Smooth muscle cell (in vitro differentiated cells): ENCODE measurements around the gene AGXT. TPM values are rescaled to one million over a fixed set of nuclear protein-coding genes. Genes with fewer than 3 reads are reported as not detected.

Experiments used
- DNase-seq: peaks from one replicate; lab custom pipeline; 2025; ENCODE audit not compliant: unreplicated experiment; lab: John Stamatoyannopoulos, UW
- H2AFZ ChIP-seq: fragments of 200-600 bp; sonication (generic); 2 replicates; pipeline ENCODE4 v1.6.0; 2016; ENCODE audit warnings: antibody characterized with exemption, low read depth, mild to moderate bottlenecking
- H3F3A ChIP-seq: fragments of 200-600 bp; sonication (generic); 2 replicates; pipeline ENCODE4 v1.6.0; 2017; ENCODE audit warnings: antibody characterized with exemption, low read depth
- H3K27ac ChIP-seq: fragments of 200-600 bp; sonication (generic); 2 replicates; pipeline ENCODE4 v1.5.1; 2016; ENCODE audit warnings: low read depth, mild to moderate bottlenecking
- H3K27me3 ChIP-seq: fragments of 200-600 bp; sonication (generic); 2 replicates; pipeline ENCODE4 v1.6.1; 2016; ENCODE audit warnings: low read depth, mild to moderate bottlenecking
- H3K36me3 ChIP-seq: fragments of 200-600 bp; sonication (generic); 2 replicates; pipeline ENCODE4 v1.5.1; 2016; ENCODE audit warnings: low read depth
- H3K4me1 ChIP-seq: fragments of 200-600 bp; sonication (generic); 2 replicates; pipeline ENCODE4 v1.5.1; 2016; ENCODE audit warnings: low read depth
- H3K4me2 ChIP-seq: fragments of 200-600 bp; sonication (generic); 2 replicates; pipeline ENCODE4 v1.6.0; 2016; ENCODE audit warnings: mild to moderate bottlenecking
- H3K4me3 ChIP-seq: fragments of 200-600 bp; sonication (generic); 2 replicates; pipeline ENCODE4 v1.5.1; 2016; ENCODE audit warnings: mild to moderate bottlenecking
- H3K79me2 ChIP-seq: fragments of 200-600 bp; sonication (generic); 2 replicates; pipeline ENCODE4 v1.6.0; 2016; ENCODE audit warnings: low read depth, mild to moderate bottlenecking
- H3K9ac ChIP-seq: fragments of 200-600 bp; sonication (generic); 2 replicates; pipeline ENCODE4 v1.6.0; 2016; ENCODE audit warnings: low read depth
- H3K9me3 ChIP-seq: fragments of 200-600 bp; sonication (generic); replicated peaks from 2 replicates; pipeline ENCODE4 v1.5.1; 2016; ENCODE audit warnings: low read depth
- H4K20me1 ChIP-seq: fragments of 200-600 bp; sonication (generic); 2 replicates; pipeline ENCODE4 v1.6.0; 2016; ENCODE audit warnings: low read depth
- CTCF ChIP-seq: fragments of 200-600 bp; sonication (generic); IDR thresholded peaks from 2 replicates; pipeline ENCODE4 v1.5.1; 2017; ENCODE audit warnings: borderline replicate concordance, mild to moderate bottlenecking, antibody characterized with exemption; ENCODE audit not compliant: insufficient read depth, poor library complexity, severe bottlenecking
- WGBS: methylation state at CpG from one replicate; pipeline ENCODE4 v1.1.7; 2016; ENCODE audit warnings: low lambda C conversion rate; 5-methylcytosine and 5-hydroxymethylcytosine counted together
- polyA plus RNA-seq: library from polyadenylated mRNA; unstranded; fragments of >200 nt; fragmentation: Nextera tagmentation; extraction: Ambion mirVana; gene quantifications from 2 replicates; pipeline ENCODE4 v1.2.1, GENCODE V29; 2016
- total RNA-seq: library from RNA; depleted of rRNA; stranded (reverse); fragments of >200 nt; gene quantifications from 2 replicates; pipeline ENCODE4 v1.2.3, GENCODE V29; 2014

AGXT gene
- total and polyA plus RNA-seq, 2 experiments from 2014 or later = not detected

DNA sequence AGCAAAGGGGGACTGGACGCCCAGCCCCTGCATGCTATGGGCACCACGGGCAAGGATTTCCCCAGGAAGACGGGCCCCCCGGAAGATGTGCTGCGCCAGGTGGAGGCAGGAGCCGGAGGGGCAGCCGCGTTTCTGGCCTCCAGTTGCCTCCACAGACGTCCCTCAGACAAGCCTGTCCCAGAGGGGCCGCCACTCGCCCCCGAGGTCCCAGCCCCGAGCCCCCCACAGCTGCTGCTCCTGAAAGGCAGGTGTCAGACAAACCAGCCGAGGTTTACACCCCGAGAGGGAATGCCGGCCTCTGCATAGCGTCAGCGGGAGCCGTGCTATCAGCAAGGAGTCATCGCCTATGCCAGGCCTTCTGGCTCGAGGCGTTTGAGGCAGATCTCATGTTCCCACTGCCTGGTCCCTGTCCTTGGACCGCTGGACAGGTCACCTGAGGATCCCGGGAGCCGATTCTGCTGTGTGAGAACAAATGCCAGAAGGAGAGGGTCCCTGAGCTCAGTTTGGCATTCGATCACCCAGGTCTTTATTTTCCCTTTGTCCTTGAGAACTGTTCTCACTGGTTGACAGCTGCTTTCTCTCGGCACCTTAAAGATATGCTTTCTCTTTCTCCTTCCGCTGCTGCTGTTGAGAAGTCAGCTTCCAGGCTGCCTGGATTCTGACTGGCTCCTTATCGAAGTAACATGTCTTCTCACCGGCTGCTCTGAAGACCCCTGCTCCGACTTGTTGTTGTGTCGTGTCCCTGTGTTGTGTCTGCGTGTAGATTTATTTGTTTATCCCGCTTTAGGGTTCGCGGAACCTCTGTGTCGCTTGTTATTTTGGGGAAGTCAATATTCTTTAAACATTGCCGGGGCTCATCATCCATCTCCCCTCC lies 58.1 kb downstream of the AGXT start:
- WGBS = 84% methylated on average over 38 of the region's 38 CpGs

DNA sequence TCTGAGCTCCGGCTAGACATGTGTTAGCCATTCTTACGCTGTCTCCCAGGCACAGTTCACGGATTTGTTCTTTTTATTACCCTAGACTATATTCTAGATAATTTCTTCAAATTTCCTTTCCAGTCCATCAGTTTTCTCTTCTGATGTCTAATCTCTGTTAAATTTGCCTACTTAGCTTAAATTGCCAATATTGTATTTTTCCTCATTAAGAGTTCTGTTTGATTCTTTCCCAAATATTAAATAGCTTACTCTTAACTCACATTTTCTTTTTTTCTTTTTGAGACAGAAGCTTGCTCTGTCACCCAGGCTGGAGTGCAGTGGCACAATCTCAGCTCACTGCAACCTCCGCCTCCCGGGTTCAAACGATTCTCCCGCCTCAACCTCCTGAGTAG lies 58.8 kb downstream of the AGXT start:
- Histone ChIP-seq H2AFZ (no peak overlapping the region), H3K9ac (no peak overlapping the region), H3K4me3 (no peak overlapping the region), H3K4me1 (no peaks in the 10 kb centered on the region), H3K9me3 (no peaks in the 10 kb centered on the region), H3K36me3 (no peaks in the 10 kb centered on the region), H3K27me3 (no peaks in the 10 kb centered on the region), H3F3A (no peaks in the 10 kb centered on the region), H3K79me2 (no peaks in the 10 kb centered on the region), H3K4me2 (no peak overlapping the region), H3K27ac (no peak overlapping the region), H4K20me1 (no peaks in the 10 kb centered on the region)
- DNase-seq = no peak
- no peak for TF ChIP-seq CTCF
- 95% methylated on average over 7 of the region's 7 CpGs for WGBS

More for the DNA sequence above, 58.1 kb downstream of the AGXT start:
- H3K36me3 ChIP-seq = no peaks in the 10 kb centered on the region
- no peak overlapping the region for H3K4me2 ChIP-seq
- H3K9ac ChIP-seq = no peak overlapping the region
- no peak overlapping the region for H3K27ac ChIP-seq
- H3K4me3 ChIP-seq = no peak overlapping the region
- H3K27me3 ChIP-seq = no peaks in the 10 kb centered on the region
- no peaks in the 10 kb centered on the region for H3K4me1 ChIP-seq
- H3K79me2 ChIP-seq = no peaks in the 10 kb centered on the region
- H3K9me3 ChIP-seq = no peaks in the 10 kb centered on the region
- H2AFZ ChIP-seq = no peak overlapping the region
- no peaks in the 10 kb centered on the region for H3F3A ChIP-seq
- TF ChIP-seq CTCF = no peak
- DNase-seq = no peak
- H4K20me1 ChIP-seq = no peaks in the 10 kb centered on the region

DNA sequence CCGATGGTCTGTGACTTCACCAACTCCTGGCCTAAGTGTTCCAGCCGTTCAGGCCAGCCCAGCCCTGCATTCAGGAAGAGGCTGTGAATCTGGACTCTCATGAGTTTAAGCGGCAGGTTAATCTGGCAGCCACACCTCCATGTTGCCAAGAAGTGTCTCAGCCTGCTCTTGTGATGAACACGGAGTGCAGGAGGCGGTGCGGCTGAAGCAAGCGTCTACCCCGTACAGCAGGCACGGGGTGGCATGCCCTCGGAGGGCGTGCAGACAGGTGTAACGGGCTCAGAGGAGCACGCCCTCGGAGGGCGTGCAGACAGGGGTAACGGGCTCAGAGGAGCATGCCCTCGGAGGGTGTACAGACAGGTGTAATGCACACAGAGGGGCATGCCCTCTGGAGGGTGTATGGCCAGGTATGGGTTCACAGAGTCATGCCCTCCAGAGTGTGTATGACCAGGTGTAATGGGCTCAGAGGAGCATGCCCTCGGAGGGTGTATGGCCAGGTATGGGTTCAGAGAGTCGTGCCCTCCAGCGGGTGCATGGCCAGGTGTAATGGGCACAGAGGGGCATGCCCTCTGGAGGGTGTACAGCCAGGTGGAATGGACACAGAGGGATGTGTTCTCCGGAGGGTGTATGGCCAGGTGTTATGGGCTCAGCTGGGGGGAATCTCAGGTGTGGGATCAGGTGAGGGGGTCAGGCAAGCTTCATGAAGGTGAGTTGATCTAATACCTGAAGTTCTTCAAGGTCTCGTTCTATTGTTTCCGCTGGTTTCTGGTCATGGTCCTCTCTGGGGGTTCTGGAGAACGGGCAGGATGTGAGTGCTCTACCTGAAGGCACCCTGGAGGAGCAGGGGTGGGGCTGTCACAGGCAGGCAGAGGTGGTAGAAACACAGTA lies 60.1 kb downstream of the AGXT start:
- Histone ChIP-seq H3K4me2 (no peak overlapping the region), H3K4me1 (no peaks in the 10 kb centered on the region), H2AFZ (no peak overlapping the region), H3K27me3 (no peaks in the 10 kb centered on the region), H3K36me3 (no peaks in the 10 kb centered on the region), H4K20me1 (no peaks in the 10 kb centered on the region), H3K4me3 (no peak overlapping the region), H3F3A (no peaks in the 10 kb centered on the region), H3K9me3 (no peaks in the 10 kb centered on the region), H3K9ac (no peak overlapping the region), H3K27ac (no peak overlapping the region), H3K79me2 (no peaks in the 10 kb centered on the region)
- no peak for TF ChIP-seq CTCF
- no peak for DNase-seq
- WGBS = 92% methylated on average over 24 of the region's 24 CpGs
